NCI-H748 (cell line): Measurements from ENCODE around the gene CCL20.
"Not testable (repeated sequence)": the region's sequence is repeated elsewhere in the genome, so short reads cannot be mapped to it uniquely, and the experiment has no call there.

Source experiments
- DNase-seq: peaks from one replicate; lab custom pipeline; 2025; ENCODE audit not compliant: unreplicated experiment; lab: John Stamatoyannopoulos, UW

The CCL20 gene

GRCh38 chr2:227829337-227829736, 15.7 kb downstream of the CCL20 start:
- no peak for DNase-seq

GRCh38 chr2:227834423-227834822, 20.8 kb downstream of the CCL20 start:
- no peak for DNase-seq

GRCh38 chr2:227834916-227835650, 21.4 kb downstream of the CCL20 start:
- no peak for DNase-seq

GRCh38 chr2:227839339-227840129, 25.9 kb downstream of the CCL20 start:
- not testable (repeated sequence) for DNase-seq

- DNase-seq, result no peak
Measured at GRCh38 chr2:227846831-227847230, 33.2 kb downstream of the CCL20 start.

GRCh38 chr2:227848146-227848545, 34.5 kb downstream of the CCL20 start:
- DNase-seq, result peak; percentile 7

GRCh38 chr2:227848586-227848985, 34.9 kb downstream of the CCL20 start:
- no peak for DNase-seq

- no peak for DNase-seq
Measured at GRCh38 chr2:227849906-227850305, 36.3 kb downstream of the CCL20 start.

GRCh38 chr2:227853204-227853629, 39.6 kb downstream of the CCL20 start:
- DNase-seq, result no peak

- DNase-seq, result no peak
Measured at GRCh38 chr2:227853765-227854271, 40.2 kb downstream of the CCL20 start.

GRCh38 chr2:227855440-227855839, 41.8 kb downstream of the CCL20 start:
- no peak for DNase-seq

- no peak for DNase-seq
Measured at GRCh38 chr2:227856697-227857096, 43.1 kb downstream of the CCL20 start.

GRCh38 chr2:227860221-227860641, 46.6 kb downstream of the CCL20 start:
- no peak for DNase-seq

- no peak for DNase-seq
Measured at GRCh38 chr2:227861011-227861410, 47.4 kb downstream of the CCL20 start.

GRCh38 chr2:227862227-227862740, 48.6 kb downstream of the CCL20 start:
- DNase-seq, result peak; percentile 33

GRCh38 chr2:227862741-227863588, 49.3 kb downstream of the CCL20 start:
- no peak for DNase-seq

GRCh38 chr2:227864161-227864756, 50.6 kb downstream of the CCL20 start:
- DNase-seq, result no peak

- no peak for DNase-seq
Measured at GRCh38 chr2:227865291-227865690, 51.6 kb downstream of the CCL20 start.
